Eye (tissue), 1 donor: ENCODE data around the gene ACP5.
"Not testable (repeated sequence)": the region's sequence is repeated elsewhere in the genome, so short reads cannot be mapped to it uniquely, and the experiment has no call there.

Experiments
- DNase-seq: peaks from one replicate; pipeline ENCODE4 v3.0.0-alpha.2; 2015

ACP5 gene

GRCh38 chr19:11577451-11578257 is at the start of gene ACP5:
Gene ACP5 (minus strand): TSS chr19:11577645. CDS start chr19:11577317, 328 bp downstream.
- peak; percentile 46 for DNase-seq

GRCh38 chr19:11626252-11626651 is 48.8 kb upstream of the ACP5 start:
- peak; percentile 36 for DNase-seq

- DNase-seq: peak; percentile 43
Observed at GRCh38 chr19:11624069-11624463, 46.6 kb upstream of the ACP5 start.

- not testable (repeated sequence) for DNase-seq
Observed at GRCh38 chr19:11622401-11622800, 45.0 kb upstream of the ACP5 start.

- no peak for DNase-seq
Observed at GRCh38 chr19:11620553-11620952, 43.1 kb upstream of the ACP5 start.

GRCh38 chr19:11617180-11618062 is 40.0 kb upstream of the ACP5 start:
- DNase-seq: no peak

GRCh38 chr19:11612816-11613511 is 35.5 kb upstream of the ACP5 start:
- DNase-seq: no peak

GRCh38 chr19:11611730-11612129 is 34.3 kb upstream of the ACP5 start:
- no peak for DNase-seq

GRCh38 chr19:11606484-11606883 is 29.0 kb upstream of the ACP5 start:
- DNase-seq: no peak

- not testable (repeated sequence) for DNase-seq
Observed at GRCh38 chr19:11599704-11600103, 22.3 kb upstream of the ACP5 start.

- DNase-seq: no peak
Observed at GRCh38 chr19:11598746-11599145, 21.3 kb upstream of the ACP5 start.

- DNase-seq: no peak
Observed at GRCh38 chr19:11598103-11598483, 20.6 kb upstream of the ACP5 start.

- peak; percentile 100 for DNase-seq
Observed at GRCh38 chr19:11597202-11598102, 20.0 kb upstream of the ACP5 start, which contains the start of gene ZNF627. Gene ZNF627 (plus strand): TSS chr19:11597483. CDS start chr19:11597628, 145 bp downstream.

- DNase-seq: no peak
Observed at GRCh38 chr19:11596156-11596555, 18.7 kb upstream of the ACP5 start.

GRCh38 chr19:11594084-11594483 is 16.6 kb upstream of the ACP5 start:
- DNase-seq: no peak

- no peak for DNase-seq
Observed at GRCh38 chr19:11587975-11588631, 10.7 kb upstream of the ACP5 start.

GRCh38 chr19:11587302-11587974 is 10.0 kb upstream of the ACP5 start:
- DNase-seq: peak; percentile 85

GRCh38 chr19:11586331-11586730 is 8.9 kb upstream of the ACP5 start:
- no peak for DNase-seq

GRCh38 chr19:11581740-11582139 is 4.3 kb upstream of the ACP5 start:
- DNase-seq: no peak

GRCh38 chr19:11580116-11580515 is 2.7 kb upstream of the ACP5 start:
- DNase-seq: no peak
